HepG2 (cell line): ENCODE results near the gene MTHFD2L. TPM values are rescaled to one million over a fixed set of nuclear protein-coding genes. Genes with fewer than 3 reads are reported as not detected.
A peak's percentile ranks its signal among the peaks of the same experiment; 100 is the strongest.

Source experiments
- BCL6 ChIP-seq: IDR thresholded peaks from 2 replicates; pipeline ENCODE4 v1.6.1; 2016; ENCODE audit warnings: missing genetic modification reagents, missing compliant biosample characterization
- EHMT2 ChIP-seq: fragments of 200-600 bp; sonication (generic); IDR thresholded peaks from 2 replicates; pipeline ENCODE4 v1.7.0; 2017; ENCODE audit warnings: antibody characterized with exemption, low read depth, low read length, borderline replicate concordance
- HCFC1 ChIP-seq: fragments of 150-350 bp; IDR thresholded peaks from 2 replicates; pipeline ENCODE4 v1.6.1; 2014; ENCODE audit warnings: low read depth, low read length
- HOXA3 ChIP-seq: sonication (generic); formaldehyde crosslinking; IDR thresholded peaks from 2 replicates; pipeline ENCODE4 v1.5.0; 2020; ENCODE audit warnings: missing genetic modification reagents
- JUND ChIP-seq: sonication (generic); formaldehyde crosslinking; IDR thresholded peaks from 2 replicates; pipeline ENCODE4 v1.8.0; 2022; ENCODE audit warnings: mild to moderate bottlenecking, missing genetic modification reagents
- MEF2D ChIP-seq: sonication (generic); formaldehyde crosslinking; IDR thresholded peaks from 2 replicates; pipeline ENCODE4 v1.5.1; 2020; ENCODE audit warnings: mild to moderate bottlenecking, missing genetic modification reagents
- RAD21 ChIP-seq: fragments of 450-650 bp; formaldehyde crosslinking; IDR thresholded peaks from 2 replicates; pipeline ENCODE4 v1.5.0; 2020; ENCODE audit warnings: mild to moderate bottlenecking
- RFX5 ChIP-seq: IDR thresholded peaks from 2 replicates; pipeline ENCODE4 v1.6.1; 2011; ENCODE audit warnings: low read depth, low read length, improper control_type of control experiment
- SKI ChIP-seq: fragments of 450-650 bp; IDR thresholded peaks from one replicate; pipeline ENCODE4 v1.6.1; 2018; ENCODE audit warnings: mild to moderate bottlenecking; ENCODE audit not compliant: partially characterized antibody
- TEAD2 ChIP-seq: sonication (generic); formaldehyde crosslinking; IDR thresholded peaks from 2 replicates; pipeline ENCODE4 v1.9.0; 2021; ENCODE audit warnings: missing genetic modification reagents
- ZBTB20 ChIP-seq: sonication (generic); formaldehyde crosslinking; IDR thresholded peaks from 2 replicates; pipeline ENCODE4 v1.8.1; 2023; ENCODE audit warnings: missing genetic modification reagents, low read depth, mild to moderate bottlenecking, borderline replicate concordance
- ZKSCAN8 ChIP-seq: IDR thresholded peaks from 2 replicates; pipeline ENCODE4 v1.6.1; 2016; ENCODE audit warnings: borderline replicate concordance, missing genetic modification reagents, missing compliant biosample characterization
- ZNF224 ChIP-seq: sonication (generic); formaldehyde crosslinking; IDR thresholded peaks from 2 replicates; pipeline ENCODE4 v1.5.0; 2020; ENCODE audit warnings: mild to moderate bottlenecking, missing genetic modification reagents
- ZNF546 ChIP-seq: sonication (generic); formaldehyde crosslinking; conservative IDR thresholded peaks from 2 replicates; pipeline ENCODE4 v1.8.1; 2023; ENCODE audit warnings: mild to moderate bottlenecking, missing genetic modification reagents
- polyA plus RNA-seq, 8 experiments: library from polyadenylated mRNA; depleted of rRNA in 3 of 8; stranded (reverse) in 7 of 8; unstranded in 1 of 8; fragments of >200 nt; fragmentation: Illumina TruSeq in 4 of 8; extraction: Trizol in 4 of 8; gene quantifications; 2 replicates each; pipeline versions ENCODE4 v1.2.1 to v1.2.3, GENCODE V29; 2011 to 2016; ENCODE audit warnings: low read depth in 4 of 8, missing spikeins in 1 of 8, mixed read lengths in 1 of 8; ENCODE audit not compliant: insufficient read depth in 1 of 8
- total RNA-seq, 5 experiments: library from RNA; depleted of rRNA; stranded (reverse); fragments of >200 nt; fragmentation: Illumina TruSeq; extraction: Trizol; gene quantifications; 2 replicates each; pipeline ENCODE4 v1.2.3, GENCODE V29; 2016; ENCODE audit warnings: low read depth in 1 of 5
- TF ChIP-seq, protein P1 (sequence below): IDR thresholded peaks from 2 replicates; pipeline ENCODE4 v1.6.1; 2016; ENCODE audit warnings: low read depth, missing genetic modification reagents, missing compliant biosample characterization
- TF ChIP-seq, protein P2 (sequence below), 2 experiments: fragments of 450-650 bp in 1 of 2; sonication (generic) in 1 of 2; formaldehyde crosslinking in 1 of 2; IDR thresholded peaks; 2 replicates each; pipeline versions ENCODE4 v1.6.1 to v1.8.0; 2016 to 2022; ENCODE audit warnings: antibody characterized with exemption in 1 of 2, mild to moderate bottlenecking in 1 of 2, missing genetic modification reagents in 1 of 2

Gene MTHFD2L
- total and polyA plus RNA-seq, 2 of the 13 experiments (the other 11 are each of a cell fraction or from before 2014, with no cell fraction given), result 10.5 to 14.9 TPM

GRCh38 chr4:74202062-74202586, 44.2 kb downstream of the MTHFD2L start (continued):
- TF ChIP-seq, protein P1, sequence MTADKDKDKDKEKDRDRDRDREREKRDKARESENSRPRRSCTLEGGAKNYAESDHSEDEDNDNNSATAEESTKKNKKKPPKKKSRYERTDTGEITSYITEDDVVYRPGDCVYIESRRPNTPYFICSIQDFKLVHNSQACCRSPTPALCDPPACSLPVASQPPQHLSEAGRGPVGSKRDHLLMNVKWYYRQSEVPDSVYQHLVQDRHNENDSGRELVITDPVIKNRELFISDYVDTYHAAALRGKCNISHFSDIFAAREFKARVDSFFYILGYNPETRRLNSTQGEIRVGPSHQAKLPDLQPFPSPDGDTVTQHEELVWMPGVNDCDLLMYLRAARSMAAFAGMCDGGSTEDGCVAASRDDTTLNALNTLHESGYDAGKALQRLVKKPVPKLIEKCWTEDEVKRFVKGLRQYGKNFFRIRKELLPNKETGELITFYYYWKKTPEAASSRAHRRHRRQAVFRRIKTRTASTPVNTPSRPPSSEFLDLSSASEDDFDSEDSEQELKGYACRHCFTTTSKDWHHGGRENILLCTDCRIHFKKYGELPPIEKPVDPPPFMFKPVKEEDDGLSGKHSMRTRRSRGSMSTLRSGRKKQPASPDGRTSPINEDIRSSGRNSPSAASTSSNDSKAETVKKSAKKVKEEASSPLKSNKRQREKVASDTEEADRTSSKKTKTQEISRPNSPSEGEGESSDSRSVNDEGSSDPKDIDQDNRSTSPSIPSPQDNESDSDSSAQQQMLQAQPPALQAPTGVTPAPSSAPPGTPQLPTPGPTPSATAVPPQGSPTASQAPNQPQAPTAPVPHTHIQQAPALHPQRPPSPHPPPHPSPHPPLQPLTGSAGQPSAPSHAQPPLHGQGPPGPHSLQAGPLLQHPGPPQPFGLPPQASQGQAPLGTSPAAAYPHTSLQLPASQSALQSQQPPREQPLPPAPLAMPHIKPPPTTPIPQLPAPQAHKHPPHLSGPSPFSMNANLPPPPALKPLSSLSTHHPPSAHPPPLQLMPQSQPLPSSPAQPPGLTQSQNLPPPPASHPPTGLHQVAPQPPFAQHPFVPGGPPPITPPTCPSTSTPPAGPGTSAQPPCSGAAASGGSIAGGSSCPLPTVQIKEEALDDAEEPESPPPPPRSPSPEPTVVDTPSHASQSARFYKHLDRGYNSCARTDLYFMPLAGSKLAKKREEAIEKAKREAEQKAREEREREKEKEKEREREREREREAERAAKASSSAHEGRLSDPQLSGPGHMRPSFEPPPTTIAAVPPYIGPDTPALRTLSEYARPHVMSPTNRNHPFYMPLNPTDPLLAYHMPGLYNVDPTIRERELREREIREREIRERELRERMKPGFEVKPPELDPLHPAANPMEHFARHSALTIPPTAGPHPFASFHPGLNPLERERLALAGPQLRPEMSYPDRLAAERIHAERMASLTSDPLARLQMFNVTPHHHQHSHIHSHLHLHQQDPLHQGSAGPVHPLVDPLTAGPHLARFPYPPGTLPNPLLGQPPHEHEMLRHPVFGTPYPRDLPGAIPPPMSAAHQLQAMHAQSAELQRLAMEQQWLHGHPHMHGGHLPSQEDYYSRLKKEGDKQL (CRISPR knock-in tag), result peak; percentile 100
- TF ChIP-seq SKI (peak; percentile 99), HOXA3 (CRISPR knock-in tag) (no peak), EHMT2 (peak; percentile 82; the same call in 1 of the 2 replicates), RAD21 (CRISPR knock-in tag) (no peak), MEF2D (CRISPR knock-in tag) (peak; percentile 59; the same call in 1 of the 2 replicates), TEAD2 (no peak), ZKSCAN8 (CRISPR knock-in tag) (peak; percentile 96), ZNF546 (no peak), HCFC1 (no peak), ZNF224 (CRISPR knock-in tag) (no peak), RFX5 (no peak), BCL6 (peak; percentile 93), ZBTB20 (peak; percentile 94; the same call in 1 of the 2 replicates), JUND (no peak)
- TF ChIP-seq, protein P2, sequence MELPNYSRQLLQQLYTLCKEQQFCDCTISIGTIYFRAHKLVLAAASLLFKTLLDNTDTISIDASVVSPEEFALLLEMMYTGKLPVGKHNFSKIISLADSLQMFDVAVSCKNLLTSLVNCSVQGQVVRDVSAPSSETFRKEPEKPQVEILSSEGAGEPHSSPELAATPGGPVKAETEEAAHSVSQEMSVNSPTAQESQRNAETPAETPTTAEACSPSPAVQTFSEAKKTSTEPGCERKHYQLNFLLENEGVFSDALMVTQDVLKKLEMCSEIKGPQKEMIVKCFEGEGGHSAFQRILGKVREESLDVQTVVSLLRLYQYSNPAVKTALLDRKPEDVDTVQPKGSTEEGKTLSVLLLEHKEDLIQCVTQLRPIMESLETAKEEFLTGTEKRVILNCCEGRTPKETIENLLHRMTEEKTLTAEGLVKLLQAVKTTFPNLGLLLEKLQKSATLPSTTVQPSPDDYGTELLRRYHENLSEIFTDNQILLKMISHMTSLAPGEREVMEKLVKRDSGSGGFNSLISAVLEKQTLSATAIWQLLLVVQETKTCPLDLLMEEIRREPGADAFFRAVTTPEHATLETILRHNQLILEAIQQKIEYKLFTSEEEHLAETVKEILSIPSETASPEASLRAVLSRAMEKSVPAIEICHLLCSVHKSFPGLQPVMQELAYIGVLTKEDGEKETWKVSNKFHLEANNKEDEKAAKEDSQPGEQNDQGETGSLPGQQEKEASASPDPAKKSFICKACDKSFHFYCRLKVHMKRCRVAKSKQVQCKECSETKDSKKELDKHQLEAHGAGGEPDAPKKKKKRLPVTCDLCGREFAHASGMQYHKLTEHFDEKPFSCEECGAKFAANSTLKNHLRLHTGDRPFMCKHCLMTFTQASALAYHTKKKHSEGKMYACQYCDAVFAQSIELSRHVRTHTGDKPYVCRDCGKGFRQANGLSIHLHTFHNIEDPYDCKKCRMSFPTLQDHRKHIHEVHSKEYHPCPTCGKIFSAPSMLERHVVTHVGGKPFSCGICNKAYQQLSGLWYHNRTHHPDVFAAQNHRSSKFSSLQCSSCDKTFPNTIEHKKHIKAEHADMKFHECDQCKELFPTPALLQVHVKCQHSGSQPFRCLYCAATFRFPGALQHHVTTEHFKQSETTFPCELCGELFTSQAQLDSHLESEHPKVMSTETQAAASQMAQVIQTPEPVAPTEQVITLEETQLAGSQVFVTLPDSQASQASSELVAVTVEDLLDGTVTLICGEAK (IDR thresholded peaks at IDR 0.05), result no peak
- TF ChIP-seq, protein P2 (CRISPR knock-in tag; IDR thresholded peaks at IDR 0.05), result peak; percentile 25; the same call in 1 of the 2 replicates
